ENCODE measurements around the gene SERINC2.

GRCh38 chr1:31434101-31434871, 21.3 kb downstream of the SERINC2 start:
- TF ChIP-seq, protein P1, sequence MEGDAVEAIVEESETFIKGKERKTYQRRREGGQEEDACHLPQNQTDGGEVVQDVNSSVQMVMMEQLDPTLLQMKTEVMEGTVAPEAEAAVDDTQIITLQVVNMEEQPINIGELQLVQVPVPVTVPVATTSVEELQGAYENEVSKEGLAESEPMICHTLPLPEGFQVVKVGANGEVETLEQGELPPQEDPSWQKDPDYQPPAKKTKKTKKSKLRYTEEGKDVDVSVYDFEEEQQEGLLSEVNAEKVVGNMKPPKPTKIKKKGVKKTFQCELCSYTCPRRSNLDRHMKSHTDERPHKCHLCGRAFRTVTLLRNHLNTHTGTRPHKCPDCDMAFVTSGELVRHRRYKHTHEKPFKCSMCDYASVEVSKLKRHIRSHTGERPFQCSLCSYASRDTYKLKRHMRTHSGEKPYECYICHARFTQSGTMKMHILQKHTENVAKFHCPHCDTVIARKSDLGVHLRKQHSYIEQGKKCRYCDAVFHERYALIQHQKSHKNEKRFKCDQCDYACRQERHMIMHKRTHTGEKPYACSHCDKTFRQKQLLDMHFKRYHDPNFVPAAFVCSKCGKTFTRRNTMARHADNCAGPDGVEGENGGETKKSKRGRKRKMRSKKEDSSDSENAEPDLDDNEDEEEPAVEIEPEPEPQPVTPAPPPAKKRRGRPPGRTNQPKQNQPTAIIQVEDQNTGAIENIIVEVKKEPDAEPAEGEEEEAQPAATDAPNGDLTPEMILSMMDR (IDR thresholded peaks at IDR 0.05; ENCODE audit: low read depth, low read length, missing input control), result no peak
- TF ChIP-seq GABPA (IDR thresholded peaks at IDR 0.05 in 1 of 2, conservative IDR thresholded peaks at IDR 0.05 in 1 of 2), result no peak
- no peak for TF ChIP-seq EGR1 (IDR thresholded peaks at IDR 0.05; ENCODE audit: low read depth in 2 of 2)
- TF ChIP-seq JUND (IDR thresholded peaks at IDR 0.05), result no peak

Measured in liver (tissue), 3 donors.